ENCODE measurements around the gene CD19.
"Not testable (repeated sequence)": the region's sequence is repeated elsewhere in the genome, so short reads cannot be mapped to it uniquely, and the experiment has no call there.

Gene CD19

DNA sequence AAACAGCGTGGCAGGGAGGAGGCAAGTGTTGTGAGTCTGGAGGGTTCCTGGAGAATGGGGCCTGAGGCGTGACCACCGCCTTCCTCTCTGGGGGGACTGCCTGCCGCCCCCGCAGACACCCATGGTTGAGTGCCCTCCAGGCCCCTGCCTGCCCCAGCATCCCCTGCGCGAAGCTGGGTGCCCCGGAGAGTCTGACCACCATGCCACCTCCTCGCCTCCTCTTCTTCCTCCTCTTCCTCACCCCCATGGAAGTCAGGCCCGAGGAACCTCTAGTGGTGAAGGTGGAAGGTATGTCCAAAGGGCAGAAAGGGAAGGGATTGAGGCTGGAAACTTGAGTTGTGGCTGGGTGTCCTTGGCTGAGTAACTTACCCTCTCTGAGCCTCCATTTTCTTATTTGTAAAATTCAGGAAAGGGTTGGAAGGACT lies at the start of gene CD19:
CD19 (plus strand) TSS at position 171 of the 425 bp plus-strand sequence; CDS start at position 201, 30 bp downstream.
- TF ChIP-seq, protein P1, sequence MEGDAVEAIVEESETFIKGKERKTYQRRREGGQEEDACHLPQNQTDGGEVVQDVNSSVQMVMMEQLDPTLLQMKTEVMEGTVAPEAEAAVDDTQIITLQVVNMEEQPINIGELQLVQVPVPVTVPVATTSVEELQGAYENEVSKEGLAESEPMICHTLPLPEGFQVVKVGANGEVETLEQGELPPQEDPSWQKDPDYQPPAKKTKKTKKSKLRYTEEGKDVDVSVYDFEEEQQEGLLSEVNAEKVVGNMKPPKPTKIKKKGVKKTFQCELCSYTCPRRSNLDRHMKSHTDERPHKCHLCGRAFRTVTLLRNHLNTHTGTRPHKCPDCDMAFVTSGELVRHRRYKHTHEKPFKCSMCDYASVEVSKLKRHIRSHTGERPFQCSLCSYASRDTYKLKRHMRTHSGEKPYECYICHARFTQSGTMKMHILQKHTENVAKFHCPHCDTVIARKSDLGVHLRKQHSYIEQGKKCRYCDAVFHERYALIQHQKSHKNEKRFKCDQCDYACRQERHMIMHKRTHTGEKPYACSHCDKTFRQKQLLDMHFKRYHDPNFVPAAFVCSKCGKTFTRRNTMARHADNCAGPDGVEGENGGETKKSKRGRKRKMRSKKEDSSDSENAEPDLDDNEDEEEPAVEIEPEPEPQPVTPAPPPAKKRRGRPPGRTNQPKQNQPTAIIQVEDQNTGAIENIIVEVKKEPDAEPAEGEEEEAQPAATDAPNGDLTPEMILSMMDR (IDR thresholded peaks at IDR 0.05; ENCODE audit: extremely low read depth, insufficient read depth, missing control alignments): no peak
- no peak for DNase-seq (ENCODE audit: low spot score)
- in situ Hi-C loops (cut with MboI; ENCODE audit: low pct_unique_long_range_greater_than_20kb, low sequenced_read_pairs, unreplicated experiment): no loop called here

DNA sequence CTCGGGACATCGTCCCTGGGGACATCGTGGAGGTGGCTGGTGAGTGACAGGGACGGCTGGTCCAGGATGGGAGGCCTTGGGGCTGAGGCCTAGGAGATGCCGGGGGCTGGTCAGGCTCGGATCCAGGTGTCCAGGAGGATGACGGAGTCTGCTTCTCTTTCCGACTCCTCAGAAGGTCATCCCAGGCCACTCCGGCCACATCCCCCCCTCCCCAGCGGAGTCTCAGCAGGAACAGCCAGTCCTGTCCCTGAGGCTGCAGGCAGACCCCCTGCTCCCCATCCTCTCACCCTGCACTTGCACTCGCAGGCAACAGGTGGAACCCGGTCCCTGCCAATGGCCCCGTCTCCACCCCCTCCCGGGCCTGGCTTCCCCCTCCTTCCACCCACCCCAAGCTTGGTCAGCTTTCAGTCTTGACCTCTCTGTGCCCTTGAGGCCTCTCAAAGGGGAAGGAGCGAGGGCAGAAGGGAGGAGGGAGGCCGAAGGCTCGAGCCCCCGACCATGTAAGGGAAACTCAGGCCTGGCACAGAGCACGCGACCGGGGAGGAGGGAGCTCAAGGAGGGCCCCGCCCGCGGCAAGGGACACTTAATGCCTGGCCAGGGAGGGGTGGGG lies 49.1 kb upstream of the CD19 start:
- in situ Hi-C loops (cut with MboI; ENCODE audit: low pct_unique_long_range_greater_than_20kb, low sequenced_read_pairs, unreplicated experiment): no loop called here
- TF ChIP-seq, protein P1 (IDR thresholded peaks at IDR 0.05; ENCODE audit: extremely low read depth, insufficient read depth, missing control alignments): no peak
- no peak for DNase-seq (ENCODE audit: low spot score)

DNA sequence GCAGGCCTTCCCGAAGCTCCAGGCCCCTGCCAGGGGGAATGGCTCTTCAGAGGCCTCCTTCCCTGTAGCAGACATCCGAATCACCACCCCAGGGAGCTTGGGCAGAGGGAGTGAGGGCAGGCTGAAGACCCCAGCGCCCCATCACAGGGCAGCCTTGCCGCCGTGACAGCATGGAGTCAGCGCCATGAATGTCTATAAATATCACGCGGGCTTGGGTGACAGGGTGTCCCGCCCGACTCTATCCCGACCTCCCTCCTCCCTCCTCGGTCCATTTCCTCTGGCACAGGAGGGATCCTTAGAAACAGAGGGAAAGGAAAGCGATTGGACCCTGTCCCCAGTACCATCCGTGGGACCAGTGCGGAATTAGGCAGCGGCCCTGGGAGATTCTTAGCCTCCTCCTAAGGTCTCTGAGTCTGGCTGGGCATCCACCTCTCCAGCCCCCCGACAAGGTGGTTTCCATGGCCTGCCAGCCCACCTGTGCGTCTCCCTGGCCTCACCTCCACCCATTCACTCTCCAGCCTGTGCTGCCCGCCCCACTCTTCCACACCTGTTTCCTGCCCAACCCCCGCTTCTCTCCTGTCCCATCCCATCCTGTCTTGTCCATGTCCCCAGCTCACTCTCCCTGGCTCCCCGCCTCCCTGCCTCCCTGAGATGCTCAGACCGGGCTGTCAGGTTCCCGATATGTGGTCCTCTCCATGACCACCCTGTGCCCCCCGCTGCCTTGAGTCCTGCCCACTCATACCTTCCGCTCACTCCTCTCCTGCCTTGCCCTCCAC lies 48.4 kb upstream of the CD19 start:
- TF ChIP-seq, protein P1 (IDR thresholded peaks at IDR 0.05; ENCODE audit: extremely low read depth, insufficient read depth, missing control alignments): no peak
- in situ Hi-C loops (cut with MboI; ENCODE audit: low pct_unique_long_range_greater_than_20kb, low sequenced_read_pairs, unreplicated experiment): no loop called here
- no peak for DNase-seq (ENCODE audit: low spot score)

DNA sequence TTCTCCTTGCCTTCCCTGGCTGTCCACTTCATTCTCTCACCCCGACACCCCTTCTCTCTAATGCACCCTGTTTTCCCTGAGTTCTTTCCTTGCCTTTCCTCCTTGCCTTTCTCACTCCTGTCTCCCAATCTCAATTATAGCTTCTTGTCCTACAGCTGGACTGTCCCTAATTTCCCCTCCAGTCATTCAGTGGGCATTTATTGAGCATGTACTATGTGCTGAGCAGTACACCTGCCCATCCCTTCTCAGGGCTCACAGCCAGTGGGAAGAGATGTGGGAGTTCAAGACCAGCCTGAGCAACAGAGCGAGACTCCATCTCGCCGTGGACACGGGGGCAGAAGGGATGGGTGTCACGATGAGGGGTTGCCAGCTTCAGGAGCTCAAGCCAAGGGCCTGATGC lies 47.7 kb upstream of the CD19 start:
- in situ Hi-C loops (cut with MboI; ENCODE audit: low pct_unique_long_range_greater_than_20kb, low sequenced_read_pairs, unreplicated experiment): no loop called here
- TF ChIP-seq, protein P1 (IDR thresholded peaks at IDR 0.05; ENCODE audit: extremely low read depth, insufficient read depth, missing control alignments): no peak
- DNase-seq (ENCODE audit: low spot score): no peak

DNA sequence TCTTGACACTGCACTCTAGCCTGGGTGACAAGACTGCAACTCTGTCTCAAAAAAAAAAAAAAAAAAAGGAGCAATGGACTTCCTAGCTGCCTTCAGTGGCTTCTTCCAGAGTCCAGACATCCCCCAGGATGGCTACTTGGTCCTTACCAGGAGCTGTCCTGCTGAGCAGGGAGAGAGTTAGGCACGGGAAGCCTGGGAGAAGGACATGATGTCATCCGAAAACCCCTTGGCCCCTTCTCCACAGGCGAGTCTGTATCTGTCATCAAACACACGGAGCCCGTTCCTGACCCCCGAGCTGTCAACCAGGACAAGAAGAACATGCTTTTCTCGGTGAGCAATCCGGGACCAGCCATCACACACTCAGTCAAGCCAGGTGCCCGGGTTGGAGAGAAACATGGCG lies 44.8 kb upstream of the CD19 start:
- TF ChIP-seq, protein P1 (IDR thresholded peaks at IDR 0.05; ENCODE audit: extremely low read depth, insufficient read depth, missing control alignments): no peak
- DNase-seq (ENCODE audit: low spot score): no peak
- in situ Hi-C loops (cut with MboI; ENCODE audit: low pct_unique_long_range_greater_than_20kb, low sequenced_read_pairs, unreplicated experiment): no loop called here

DNA sequence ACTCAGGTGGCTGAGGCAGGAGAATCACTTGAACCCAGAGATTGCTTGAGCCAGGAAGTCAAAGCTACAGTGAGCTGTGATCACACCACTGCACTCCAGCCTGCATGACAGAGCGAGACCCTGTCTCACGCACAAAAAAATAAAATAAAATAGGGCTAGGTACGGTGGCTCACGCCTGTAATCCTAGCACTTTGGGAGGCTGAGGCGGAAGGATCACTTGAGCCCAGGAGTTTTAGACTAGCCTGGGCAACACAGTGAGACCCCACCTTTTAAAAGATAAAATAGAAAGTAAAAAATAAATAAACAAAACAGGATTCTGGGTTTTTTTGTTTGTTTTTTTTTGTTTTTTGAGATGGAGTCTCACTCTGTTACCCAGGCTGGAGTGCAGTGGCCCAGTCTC lies 41.4 kb upstream of the CD19 start:
- in situ Hi-C loops (cut with MboI; ENCODE audit: low pct_unique_long_range_greater_than_20kb, low sequenced_read_pairs, unreplicated experiment); DNase-seq (ENCODE audit: low spot score): not testable (repeated sequence)

All from GM13977 (cell line).